Panc1 (cell line): Measurements from ENCODE around the gene ZC3H12C.

ENCODE experiments used
- POLR2AphosphoS5 ChIP-seq: IDR thresholded peaks from 2 replicates; pipeline ENCODE4 v1.6.1; 2012; ENCODE audit warnings: mild to moderate bottlenecking, low read depth, low read length, moderate library complexity
- SIN3A ChIP-seq: IDR thresholded peaks from 2 replicates; pipeline ENCODE4 v1.6.1; 2012; ENCODE audit warnings: low read depth, mild to moderate bottlenecking, low read length, moderate library complexity, borderline replicate concordance; ENCODE audit not compliant: insufficient read depth
- TCF7L2 ChIP-seq: IDR thresholded peaks from 2 replicates; pipeline ENCODE4 v1.6.1; 2011; ENCODE audit warnings: mild to moderate bottlenecking, low read depth, low read length, inconsistent platforms
- TF ChIP-seq, protein P1 (sequence below): fragments of 450-650 bp; IDR thresholded peaks from 2 replicates; pipeline ENCODE4 v1.5.1; 2017; ENCODE audit warnings: mild to moderate bottlenecking
- TF ChIP-seq, protein P2 (sequence below), 2 experiments: IDR thresholded peaks; 2 replicates each; pipeline ENCODE4 v1.6.1; 2011 to 2012; ENCODE audit warnings: low read depth in 2 of 2, control low read depth in 1 of 2, low read length in 1 of 2, mild to moderate bottlenecking in 1 of 2, moderate library complexity in 1 of 2; ENCODE audit not compliant: insufficient read depth in 1 of 2

DNA sequence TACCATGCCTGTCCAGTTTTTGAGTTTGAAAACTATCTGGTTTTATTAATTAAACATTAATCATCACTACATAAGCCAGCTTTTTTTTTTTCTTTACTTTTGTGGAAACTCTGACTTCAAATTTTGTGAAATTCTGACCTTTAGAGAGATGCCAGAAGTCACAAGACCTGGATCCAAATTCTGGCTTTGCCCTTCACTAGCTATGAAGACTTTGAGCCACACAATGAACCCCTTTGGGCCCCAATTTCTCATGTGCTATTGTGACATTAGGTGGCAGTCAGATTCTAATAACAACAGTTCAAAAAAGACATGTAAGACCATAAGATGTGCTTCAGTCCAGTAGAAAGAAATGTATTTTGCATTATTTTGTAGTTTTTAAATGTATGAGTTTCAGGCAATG is 60.3 kb downstream of the ZC3H12C start:
- TF ChIP-seq, protein P1, sequence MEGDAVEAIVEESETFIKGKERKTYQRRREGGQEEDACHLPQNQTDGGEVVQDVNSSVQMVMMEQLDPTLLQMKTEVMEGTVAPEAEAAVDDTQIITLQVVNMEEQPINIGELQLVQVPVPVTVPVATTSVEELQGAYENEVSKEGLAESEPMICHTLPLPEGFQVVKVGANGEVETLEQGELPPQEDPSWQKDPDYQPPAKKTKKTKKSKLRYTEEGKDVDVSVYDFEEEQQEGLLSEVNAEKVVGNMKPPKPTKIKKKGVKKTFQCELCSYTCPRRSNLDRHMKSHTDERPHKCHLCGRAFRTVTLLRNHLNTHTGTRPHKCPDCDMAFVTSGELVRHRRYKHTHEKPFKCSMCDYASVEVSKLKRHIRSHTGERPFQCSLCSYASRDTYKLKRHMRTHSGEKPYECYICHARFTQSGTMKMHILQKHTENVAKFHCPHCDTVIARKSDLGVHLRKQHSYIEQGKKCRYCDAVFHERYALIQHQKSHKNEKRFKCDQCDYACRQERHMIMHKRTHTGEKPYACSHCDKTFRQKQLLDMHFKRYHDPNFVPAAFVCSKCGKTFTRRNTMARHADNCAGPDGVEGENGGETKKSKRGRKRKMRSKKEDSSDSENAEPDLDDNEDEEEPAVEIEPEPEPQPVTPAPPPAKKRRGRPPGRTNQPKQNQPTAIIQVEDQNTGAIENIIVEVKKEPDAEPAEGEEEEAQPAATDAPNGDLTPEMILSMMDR: no peak
- TF ChIP-seq, protein P2, sequence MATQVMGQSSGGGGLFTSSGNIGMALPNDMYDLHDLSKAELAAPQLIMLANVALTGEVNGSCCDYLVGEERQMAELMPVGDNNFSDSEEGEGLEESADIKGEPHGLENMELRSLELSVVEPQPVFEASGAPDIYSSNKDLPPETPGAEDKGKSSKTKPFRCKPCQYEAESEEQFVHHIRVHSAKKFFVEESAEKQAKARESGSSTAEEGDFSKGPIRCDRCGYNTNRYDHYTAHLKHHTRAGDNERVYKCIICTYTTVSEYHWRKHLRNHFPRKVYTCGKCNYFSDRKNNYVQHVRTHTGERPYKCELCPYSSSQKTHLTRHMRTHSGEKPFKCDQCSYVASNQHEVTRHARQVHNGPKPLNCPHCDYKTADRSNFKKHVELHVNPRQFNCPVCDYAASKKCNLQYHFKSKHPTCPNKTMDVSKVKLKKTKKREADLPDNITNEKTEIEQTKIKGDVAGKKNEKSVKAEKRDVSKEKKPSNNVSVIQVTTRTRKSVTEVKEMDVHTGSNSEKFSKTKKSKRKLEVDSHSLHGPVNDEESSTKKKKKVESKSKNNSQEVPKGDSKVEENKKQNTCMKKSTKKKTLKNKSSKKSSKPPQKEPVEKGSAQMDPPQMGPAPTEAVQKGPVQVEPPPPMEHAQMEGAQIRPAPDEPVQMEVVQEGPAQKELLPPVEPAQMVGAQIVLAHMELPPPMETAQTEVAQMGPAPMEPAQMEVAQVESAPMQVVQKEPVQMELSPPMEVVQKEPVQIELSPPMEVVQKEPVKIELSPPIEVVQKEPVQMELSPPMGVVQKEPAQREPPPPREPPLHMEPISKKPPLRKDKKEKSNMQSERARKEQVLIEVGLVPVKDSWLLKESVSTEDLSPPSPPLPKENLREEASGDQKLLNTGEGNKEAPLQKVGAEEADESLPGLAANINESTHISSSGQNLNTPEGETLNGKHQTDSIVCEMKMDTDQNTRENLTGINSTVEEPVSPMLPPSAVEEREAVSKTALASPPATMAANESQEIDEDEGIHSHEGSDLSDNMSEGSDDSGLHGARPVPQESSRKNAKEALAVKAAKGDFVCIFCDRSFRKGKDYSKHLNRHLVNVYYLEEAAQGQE (IDR thresholded peaks at IDR 0.05; ENCODE audit: insufficient read depth in 1 of 2, low read depth in 2 of 2, low read length in 1 of 2): no peak
- TF ChIP-seq SIN3A (no peak), TCF7L2 (no peak), POLR2AphosphoS5 (no peak)
